ENCODE measurements around the gene KCNK16. TPM values are rescaled to one million over a fixed set of nuclear protein-coding genes. Genes with fewer than 3 reads are reported as not detected.
A peak's percentile ranks its signal among the peaks of the same experiment; 100 is the strongest.

The KCNK16 gene
- total RNA-seq, 2 donors from 2014 or later: 2.9 TPM; not detected in 1

GRCh38 chr6:39361657-39362486 is 39.4 kb upstream of the KCNK16 start:
- peak; percentile 72 to 79 (median 74) for DNase-seq
- WGBS, 2 donors: 28 to 60% methylated on average over 11 to 21 of the region's 21 CpGs
- H3K9me3 ChIP-seq: no peaks in the 10 kb centered on the region
- peak; percentile 87 for ATAC-seq
- intact Hi-C loops (cut with DNase I): no loop called here
- no peak overlapping the region for H3K27ac ChIP-seq
- no peak overlapping the region for H3K4me3 ChIP-seq
- no peaks in the 10 kb centered on the region for H3K27me3 ChIP-seq
- no peaks in the 10 kb centered on the region for H3K36me3 ChIP-seq (replicated peaks in 1 of 2; ENCODE audit: insufficient read depth in 1 of 2, low read depth in 2 of 2)
- H3K4me1 ChIP-seq: peaks cover 6% of the 10 kb centered on the region
- TF ChIP-seq POLR2A (IDR thresholded peaks at IDR 0.05): no peak
- TF ChIP-seq CTCF (IDR thresholded peaks at IDR 0.05): peak; percentile 56 to 83 (median 77)

GRCh38 chr6:39360378-39360777 is 37.9 kb upstream of the KCNK16 start:
- Histone ChIP-seq H3K27me3 (no peaks in the 10 kb centered on the region), H3K9me3 (no peaks in the 10 kb centered on the region), H3K4me1 (peaks cover 6% of the 10 kb centered on the region), H3K36me3 (replicated peaks in 1 of 2; ENCODE audit: insufficient read depth in 1 of 2, low read depth in 2 of 2) (no peaks in the 10 kb centered on the region), H3K27ac (no peak overlapping the region), H3K4me3 (no peak overlapping the region)
- TF ChIP-seq CTCF (IDR thresholded peaks at IDR 0.05) (no peak), POLR2A (IDR thresholded peaks at IDR 0.05) (no peak)
- intact Hi-C loops (cut with DNase I): no loop called here
- 75 to 93% methylated on average over 7 to 8 of the region's 9 CpGs for WGBS, 2 donors
- no peak for ATAC-seq
- DNase-seq: peak in 1 of 4 donors; percentile 5

GRCh38 chr6:39357998-39358686 is 35.6 kb upstream of the KCNK16 start:
- WGBS, 2 donors: 65 to 70% methylated on average over 6 to 7 of the region's 7 CpGs
- H3K27me3 ChIP-seq: no peaks in the 10 kb centered on the region
- DNase-seq (peak; percentile 50 to 80 (median 78)), ATAC-seq (no peak)
- intact Hi-C loops (cut with DNase I): no loop called here
- H3K27ac ChIP-seq: no peak overlapping the region
- H3K4me1 ChIP-seq: peaks cover 6% of the 10 kb centered on the region
- no peaks in the 10 kb centered on the region for H3K9me3 ChIP-seq
- no peak overlapping the region for H3K4me3 ChIP-seq
- TF ChIP-seq POLR2A (IDR thresholded peaks at IDR 0.05): no peak
- no peak for TF ChIP-seq CTCF (IDR thresholded peaks at IDR 0.05)
- no peaks in the 10 kb centered on the region for H3K36me3 ChIP-seq (replicated peaks in 1 of 2; ENCODE audit: insufficient read depth in 1 of 2, low read depth in 2 of 2)

- H3K27ac ChIP-seq: no peak overlapping the region
- no peaks in the 10 kb centered on the region for H3K36me3 ChIP-seq (replicated peaks in 1 of 2; ENCODE audit: insufficient read depth in 1 of 2, low read depth in 2 of 2)
- no peaks in the 10 kb centered on the region for H3K9me3 ChIP-seq
- ATAC-seq (no peak), DNase-seq (no peak)
- WGBS, 2 donors: 89 to 90% methylated on average over 4 to 7 of the region's 7 CpGs
- H3K27me3 ChIP-seq: no peaks in the 10 kb centered on the region
- intact Hi-C loops (cut with DNase I): no loop called here
- no peak for TF ChIP-seq POLR2A (IDR thresholded peaks at IDR 0.05)
- no peak for TF ChIP-seq CTCF (IDR thresholded peaks at IDR 0.05)
- H3K4me3 ChIP-seq: no peak overlapping the region
- H3K4me1 ChIP-seq: no peaks in the 10 kb centered on the region
Observed at GRCh38 chr6:39353698-39354315, 31.3 kb upstream of the KCNK16 start.

All from body of pancreas (tissue), 4 donors.